Erythroblast (primary cell): ENCODE measurements around the gene SLC35F3.

Experiments used
- GATA1 ChIP-seq: IDR thresholded peaks from 2 replicates; pipeline ENCODE4 v1.6.1; 2011; ENCODE audit warnings: low read depth, mild to moderate bottlenecking, control low read depth, low read length, moderate library complexity
- POLR2A ChIP-seq: IDR thresholded peaks from 2 replicates; pipeline ENCODE4 v1.6.1; 2011; ENCODE audit warnings: mild to moderate bottlenecking, low read length

GRCh38 chr1:234337233-234337632 is 432.8 kb downstream of the SLC35F3 start:
- TF ChIP-seq POLR2A (no peak), GATA1 (no peak)
